H1 (cell line): ENCODE results near the gene LGALS12. TPM values are rescaled to one million over a fixed set of nuclear protein-coding genes. Genes with fewer than 3 reads are reported as not detected.
A peak's percentile ranks its signal among the peaks of the same experiment; 100 is the strongest.
"Not testable (repeated sequence)": the region's sequence is repeated elsewhere in the genome, so short reads cannot be mapped to it uniquely, and the experiment has no call there.

Experiments used
- CTCF ChIA-PET: fragments of 300-600 bp; sonication (Branson Sonifier 250); formaldehyde crosslinking; loops from one replicate; lab custom pipeline; 2021; ENCODE audit not compliant: partially characterized antibody; lab: Charles Lee
- POLR2A ChIA-PET: fragments of 300-600 bp; sonication (Branson Sonifier 250); formaldehyde crosslinking; loops from one replicate; lab custom pipeline; 2021; ENCODE audit warnings: inconsistent platforms; ENCODE audit not compliant: partially characterized antibody; lab: Charles Lee
- DNase-seq, 2 experiments: peaks; one replicate each; pipeline versions ENCODE4 v3.0.0 to v3.0.0-alpha.2; 2010 to 2022; ENCODE audit warnings: low spot score in 2 of 2, low read depth in 1 of 2, mixed read lengths in 1 of 2
- FAIRE-seq: peaks from 2 replicates; lab custom pipeline; 2011; peaks lifted over from hg19 to GRCh38; lab: Jason Lieb, UNC
- H2AFZ ChIP-seq: 2 replicates; pipeline ENCODE4 v1.8.1; 2012; ENCODE audit warnings: low read length, inconsistent platforms
- H2AK5ac ChIP-seq: 2 replicates; pipeline ENCODE4 v1.6.1; 2013; ENCODE audit warnings: low read depth, low read length
- H2BK120ac ChIP-seq: replicated peaks from 2 replicates; pipeline ENCODE3; 2013; ENCODE audit warnings: low read depth, low read length, inconsistent platforms
- H2BK12ac ChIP-seq: 2 replicates; pipeline ENCODE4 v1.6.1; 2013; ENCODE audit warnings: low read depth, low read length
- H2BK15ac ChIP-seq: 2 replicates; pipeline ENCODE4 v1.6.1; 2013; ENCODE audit warnings: low read length
- H2BK20ac ChIP-seq: 2 replicates; pipeline ENCODE4 v1.6.1; 2013; ENCODE audit warnings: low read length
- H2BK5ac ChIP-seq: 2 replicates; pipeline ENCODE4 v1.6.1; 2013; ENCODE audit warnings: low read depth, low read length
- H3K14ac ChIP-seq: 2 replicates; pipeline ENCODE4 v1.6.1; 2013; ENCODE audit warnings: inconsistent platforms; ENCODE audit not compliant: insufficient read length
- H3K18ac ChIP-seq: 2 replicates; pipeline ENCODE4 v1.6.1; 2013; ENCODE audit warnings: low read length; ENCODE audit errors: extremely low read depth
- H3K23ac ChIP-seq: 2 replicates; pipeline ENCODE4 v1.6.1; 2013; ENCODE audit warnings: inconsistent platforms; ENCODE audit not compliant: insufficient read length
- H3K23me2 ChIP-seq: 2 replicates; pipeline ENCODE4 v1.6.1; 2013; ENCODE audit warnings: low read depth, low read length
- H3K27ac ChIP-seq: 2 replicates; pipeline ENCODE4 v1.6.1; 2011; ENCODE audit warnings: low read depth, low read length, inconsistent platforms
- H3K27me3 ChIP-seq, 4 experiments: replicated peaks in 1 of 4; 1 replicate in 1 of 4; 2 replicates in 3 of 4; pipeline versions ENCODE4 v1.6.1 to v1.8.1; 2011 to 2013; ENCODE audit warnings: low read length in 3 of 4, mild to moderate bottlenecking in 3 of 4, inconsistent platforms in 2 of 4, mixed read lengths in 2 of 4, moderate library complexity in 1 of 4; ENCODE audit not compliant: control insufficient read depth in 3 of 4, insufficient read depth in 3 of 4; ENCODE audit errors: extremely low read depth in 1 of 4
- H3K36me3 ChIP-seq, 4 experiments: 2 replicates each; pipeline versions ENCODE4 v1.6.1 to v1.8.1; 2011 to 2013; ENCODE audit warnings: mild to moderate bottlenecking in 4 of 4, low read length in 3 of 4, moderate library complexity in 2 of 4, control low read depth in 1 of 4, inconsistent platforms in 1 of 4; ENCODE audit not compliant: insufficient read depth in 4 of 4, control insufficient read depth in 2 of 4
- H3K4ac ChIP-seq: replicated peaks from 2 replicates; pipeline ENCODE3; 2013; ENCODE audit warnings: low read length, low read depth, mixed read lengths, inconsistent platforms; ENCODE audit not compliant: insufficient read length
- H3K4me1 ChIP-seq, 4 experiments: replicated peaks in 1 of 4; 1 replicate in 1 of 4; 2 replicates in 3 of 4; pipeline versions ENCODE4 v1.6.1 to v1.8.1; 2011 to 2013; ENCODE audit warnings: low read length in 3 of 4, inconsistent platforms in 2 of 4, mixed read lengths in 1 of 4; ENCODE audit not compliant: insufficient read depth in 4 of 4, control insufficient read depth in 3 of 4
- H3K4me2 ChIP-seq, 2 experiments: 2 replicates each; pipeline versions ENCODE4 v1.6.1 to v1.8.1; 2011 to 2013; ENCODE audit warnings: low read depth in 2 of 2, low read length in 2 of 2, control low read depth in 1 of 2, inconsistent platforms in 1 of 2, mild to moderate bottlenecking in 1 of 2; ENCODE audit not compliant: insufficient read depth in 1 of 2
- H3K4me3 ChIP-seq, 4 experiments: fragments of 200-600, 300-600 bp in 1 of 4; sonication (generic), shearing (Covaris generic), sonication (Bioruptor Twin) in 1 of 4; 2 replicates each; pipeline versions ENCODE4 v1.5.1 to v1.8.1; 2011 to 2016; ENCODE audit warnings: low read length in 4 of 4, low read depth in 3 of 4, control low read depth in 2 of 4, inconsistent platforms in 2 of 4, mild to moderate bottlenecking in 2 of 4, mixed read lengths in 1 of 4, moderate library complexity in 1 of 4; ENCODE audit not compliant: insufficient read depth in 2 of 4; ENCODE audit errors: extremely low read depth in 1 of 4
- H3K56ac ChIP-seq: replicated peaks from 2 replicates; pipeline ENCODE3; 2013; ENCODE audit warnings: low read depth, mild to moderate bottlenecking, mixed read lengths, low read length, inconsistent platforms; ENCODE audit not compliant: insufficient read length
- H3K79me1 ChIP-seq: 2 replicates; pipeline ENCODE4 v1.6.1; 2013; ENCODE audit warnings: low read depth, low read length, control low read depth
- H3K79me2 ChIP-seq, 2 experiments: 2 replicates each; pipeline versions ENCODE4 v1.6.1 to v1.8.1; 2012 to 2013; ENCODE audit warnings: low read length in 2 of 2, mild to moderate bottlenecking in 2 of 2, inconsistent platforms in 1 of 2; ENCODE audit not compliant: insufficient read depth in 2 of 2, control insufficient read depth in 1 of 2
- H3K9ac ChIP-seq, 4 experiments: replicated peaks in 1 of 4; 1 replicate in 1 of 4; 2 replicates in 3 of 4; pipeline versions ENCODE4 v1.6.1 to v1.8.1; 2011 to 2013; ENCODE audit warnings: low read depth in 3 of 4, low read length in 3 of 4, control low read depth in 2 of 4, mild to moderate bottlenecking in 2 of 4, moderate library complexity in 2 of 4, inconsistent platforms in 1 of 4; ENCODE audit errors: extremely low read depth in 1 of 4
- H3K9me3 ChIP-seq, 2 experiments: 2 replicates each; pipeline versions ENCODE4 v1.6.1 to v1.8.1; 2012 to 2013; ENCODE audit warnings: mild to moderate bottlenecking in 2 of 2, moderate library complexity in 2 of 2, control low read depth in 1 of 2, inconsistent platforms in 1 of 2, low read depth in 1 of 2, low read length in 1 of 2, mixed read lengths in 1 of 2; ENCODE audit not compliant: insufficient read depth in 2 of 2
- H4K20me1 ChIP-seq, 2 experiments: replicated peaks in 1 of 2; 2 replicates each; pipeline versions ENCODE3 to v1.8.1; 2011 to 2013; ENCODE audit warnings: inconsistent platforms in 2 of 2, low read length in 2 of 2, mild to moderate bottlenecking in 1 of 2; ENCODE audit not compliant: insufficient read depth in 2 of 2, control insufficient read depth in 1 of 2
- H4K5ac ChIP-seq: 2 replicates; pipeline ENCODE4 v1.6.1; 2013; ENCODE audit warnings: low read length, low read depth, mixed read lengths, inconsistent platforms; ENCODE audit not compliant: insufficient read length
- H4K8ac ChIP-seq: 2 replicates; pipeline ENCODE4 v1.8.0; 2013; ENCODE audit warnings: mild to moderate bottlenecking, moderate library complexity, low read length, inconsistent platforms; ENCODE audit not compliant: insufficient read depth; ENCODE audit errors: extremely low read depth
- H4K91ac ChIP-seq: replicated peaks from 2 replicates; pipeline ENCODE3; 2013; ENCODE audit warnings: low read length, mixed read lengths, inconsistent platforms; ENCODE audit not compliant: insufficient read length
- POLR2A ChIP-seq, 2 experiments: IDR thresholded peaks; 1 replicate in 1 of 2; 2 replicates in 1 of 2; pipeline ENCODE4 v1.6.1; 2011; ENCODE audit warnings: low read depth in 2 of 2, low read length in 2 of 2, mild to moderate bottlenecking in 2 of 2; ENCODE audit errors: control extremely low read depth in 1 of 2
- YY1 ChIP-seq: IDR thresholded peaks from 2 replicates; pipeline ENCODE4 v1.6.1; 2011; ENCODE audit warnings: low read depth, mild to moderate bottlenecking, low read length
- WGBS, 2 experiments: shearing (Covaris generic) in 1 of 2; methylation state at CpG; one replicate each; pipeline versions ENCODE4 v1.1.6 to v1.1.7; 2013 to 2015; ENCODE audit warnings: low lambda C conversion rate in 2 of 2, mixed read lengths in 2 of 2, inconsistent platforms in 1 of 2, low coverage in 1 of 2, missing lambda C conversion rate in 1 of 2; ENCODE audit not compliant: insufficient replicate concordance in 2 of 2, insufficient coverage in 1 of 2, insufficient read length in 1 of 2; ENCODE audit errors: extremely low coverage in 1 of 2, missing lambda C conversion rate in 1 of 2; 5-methylcytosine and 5-hydroxymethylcytosine counted together
- polyA plus RNA-seq, 7 experiments: library from polyadenylated mRNA; depleted of rRNA in 3 of 7; stranded (reverse) in 5 of 7; unstranded in 2 of 7; fragments of >200 nt in 5 of 7; fragments of 200-250 nt in 2 of 7; gene quantifications; 1 replicate in 5 of 7; 2 replicates in 1 of 7; 4 replicates in 1 of 7; pipeline versions ENCODE4 v1.2.1 to v1.2.3, GENCODE V29; 2011 to 2013; ENCODE audit warnings: missing spikeins in 2 of 7, mixed read lengths in 2 of 7
- total RNA-seq: library from RNA; stranded (reverse); fragmentation: NEBNext Ultra II Directional; extraction: Animal tissue kit (Norgen Biotek cat#: 25700); gene quantifications from 2 replicates; pipeline ENCODE4 v1.2.1, GENCODE V29; 2021

LGALS12 gene
- total and polyA plus RNA-seq, 2 of the 8 experiments (the other 6 are each of a cell fraction or from before 2014, with no cell fraction given) = 1.6 to 2.9 TPM

GRCh38 chr11:63529373-63529772 lies 23.5 kb downstream of the LGALS12 start:
- H2BK5ac ChIP-seq = peak overlapping the region; percentile 58
- H3K14ac ChIP-seq, H3K23ac ChIP-seq, H4K91ac ChIP-seq, H3K9me3 ChIP-seq, H3K9ac ChIP-seq, DNase-seq, FAIRE-seq, H3K56ac ChIP-seq, H3K23me2 ChIP-seq, H3K79me1 ChIP-seq, H3K27me3 ChIP-seq, H2BK20ac ChIP-seq, H4K20me1 ChIP-seq, H2BK15ac ChIP-seq, H3K79me2 ChIP-seq, H3K36me3 ChIP-seq: not testable (repeated sequence)
- H3K4me3 ChIP-seq = peak overlapping the region in 2 of 4 experiments; percentile 22 to 41; a peak in 3 of 8 replicates
- WGBS, 2 experiments = 11% methylated on average over 6 of the region's 6 CpGs; no CpG with 5 or more reads in 1 of the 2 experiments
- peaks cover 16 to 31% (median 30%) of the 10 kb centered on the region in 4 experiments; a peak in 6 of 7 replicates for H3K4me1 ChIP-seq
- H2BK12ac ChIP-seq = peak overlapping the region; percentile 97; the same call in 1 of the 2 replicates
- peak overlapping the region; percentile 97; the same call in 1 of the 2 replicates for H3K18ac ChIP-seq
- TF ChIP-seq YY1 (0 out of 2 replicates have a peak, but pooled peaks have one; percentile 36), POLR2A (IDR thresholded peaks at IDR 0.05; ENCODE audit: control extremely low read depth in 1 of 2, low read depth in 2 of 2, low read length in 2 of 2) (peak in 1 of 2 experiments; percentile 23; a peak in 1 of 3 replicates)
- TF ChIP-seq, all 59 proteins: peak for 2; not testable (repeated sequence) for 57
- Histone ChIP-seq H3K4me2 (peak overlapping the region; percentile 54 to 56), H4K5ac (peak overlapping the region; percentile 63), H2BK120ac (peak overlapping the region; percentile 99), H3K27ac (peak overlapping the region; percentile 89; the same call in 1 of the 2 replicates)
- not testable (repeated sequence) for H4K8ac ChIP-seq, H2AFZ ChIP-seq, H3K4ac ChIP-seq, H2AK5ac ChIP-seq
- ChIA-PET POLR2A (interaction anchor here (0.6 to 2.2 kb wide), 14 partner anchors 8 to 688 kb away, joined by 3 to 17 read pairs (median 4); partner anchors contain the start of genes LGALS12 and PLAAT5), CTCF (interaction anchor here (0.6 to 1.8 kb wide), 3 partner anchors 18 to 110 kb away, joined by 3 to 10 read pairs (median 4); no protein-coding TSS in a partner anchor)
